ENCODE results near the gene HSCB.
"Not testable (repeated sequence)": the region's sequence is repeated elsewhere in the genome, so short reads cannot be mapped to it uniquely, and the experiment has no call there.

DNA sequence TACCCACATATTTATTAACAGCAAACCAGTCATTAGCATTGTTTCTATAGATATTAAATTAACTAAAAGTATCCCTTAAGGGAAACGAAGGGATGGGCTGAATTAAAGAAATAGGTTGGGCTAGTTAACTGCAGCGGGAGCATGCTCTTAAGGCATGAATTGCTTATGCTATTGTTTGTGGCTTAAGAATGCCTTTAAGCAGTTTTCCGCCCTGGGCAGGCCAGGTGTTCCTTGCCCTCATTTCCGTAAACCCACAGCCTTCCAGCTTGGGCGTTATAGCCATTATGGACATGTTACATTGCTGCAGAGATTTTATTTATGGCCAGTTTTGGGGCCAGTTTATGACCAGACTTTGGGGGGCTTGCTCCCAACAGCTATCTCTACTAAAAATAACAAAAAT is 63.6 kb downstream of the HSCB start:
- TF ChIP-seq EZH2phosphoT487 (IDR thresholded peaks at IDR 0.05; ENCODE audit: borderline replicate concordance, low read length) = not testable (repeated sequence)
- TF ChIP-seq, protein P1, sequence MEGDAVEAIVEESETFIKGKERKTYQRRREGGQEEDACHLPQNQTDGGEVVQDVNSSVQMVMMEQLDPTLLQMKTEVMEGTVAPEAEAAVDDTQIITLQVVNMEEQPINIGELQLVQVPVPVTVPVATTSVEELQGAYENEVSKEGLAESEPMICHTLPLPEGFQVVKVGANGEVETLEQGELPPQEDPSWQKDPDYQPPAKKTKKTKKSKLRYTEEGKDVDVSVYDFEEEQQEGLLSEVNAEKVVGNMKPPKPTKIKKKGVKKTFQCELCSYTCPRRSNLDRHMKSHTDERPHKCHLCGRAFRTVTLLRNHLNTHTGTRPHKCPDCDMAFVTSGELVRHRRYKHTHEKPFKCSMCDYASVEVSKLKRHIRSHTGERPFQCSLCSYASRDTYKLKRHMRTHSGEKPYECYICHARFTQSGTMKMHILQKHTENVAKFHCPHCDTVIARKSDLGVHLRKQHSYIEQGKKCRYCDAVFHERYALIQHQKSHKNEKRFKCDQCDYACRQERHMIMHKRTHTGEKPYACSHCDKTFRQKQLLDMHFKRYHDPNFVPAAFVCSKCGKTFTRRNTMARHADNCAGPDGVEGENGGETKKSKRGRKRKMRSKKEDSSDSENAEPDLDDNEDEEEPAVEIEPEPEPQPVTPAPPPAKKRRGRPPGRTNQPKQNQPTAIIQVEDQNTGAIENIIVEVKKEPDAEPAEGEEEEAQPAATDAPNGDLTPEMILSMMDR (conservative IDR thresholded peaks at IDR 0.05; ENCODE audit: low read depth, low read length) = not testable (repeated sequence)
